NCI-H1694 (cell line): ENCODE results near the gene CHRM4.

ENCODE experiments used
- DNase-seq: peaks from one replicate; lab custom pipeline; 2025; lab: John Stamatoyannopoulos, UW

The CHRM4 gene

DNA sequence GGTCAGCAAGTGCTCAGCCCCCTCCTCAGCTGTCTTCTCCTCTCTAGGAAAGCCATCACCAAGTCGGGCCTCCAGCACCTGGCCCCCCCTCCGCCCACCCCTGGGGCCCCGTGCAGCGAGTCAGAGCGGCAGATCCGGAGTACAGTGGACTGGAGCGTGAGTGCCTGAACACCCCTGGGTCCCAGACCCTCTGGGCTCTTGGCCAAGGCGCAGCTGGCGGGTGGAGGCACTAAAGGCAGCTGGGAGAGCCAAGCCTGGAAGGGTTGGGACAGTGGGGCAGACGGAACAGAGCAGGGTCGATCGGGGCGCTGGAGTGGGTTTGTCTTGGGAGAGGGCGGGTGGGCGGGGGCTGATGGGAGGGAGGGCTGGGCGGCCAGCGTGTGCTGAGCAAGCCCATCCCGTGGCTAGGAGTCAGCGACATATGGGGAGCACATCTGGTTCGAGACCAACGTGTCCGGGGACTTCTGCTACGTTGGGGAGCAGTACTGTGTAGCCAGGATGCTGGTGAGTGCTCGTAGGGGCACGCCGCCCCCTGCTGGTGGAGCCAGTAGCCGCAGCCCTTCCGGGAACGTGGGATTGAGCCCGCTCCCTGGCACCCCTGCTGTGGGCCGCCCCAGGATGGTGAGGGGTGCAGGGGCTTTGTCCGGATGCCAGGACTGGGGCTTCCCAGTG is 24.2 kb downstream of the CHRM4 start:
- DNase-seq = peak; percentile 53

GRCh38 chr11:46366661-46367161 is 24.9 kb downstream of the CHRM4 start:
- no peak for DNase-seq

DNA sequence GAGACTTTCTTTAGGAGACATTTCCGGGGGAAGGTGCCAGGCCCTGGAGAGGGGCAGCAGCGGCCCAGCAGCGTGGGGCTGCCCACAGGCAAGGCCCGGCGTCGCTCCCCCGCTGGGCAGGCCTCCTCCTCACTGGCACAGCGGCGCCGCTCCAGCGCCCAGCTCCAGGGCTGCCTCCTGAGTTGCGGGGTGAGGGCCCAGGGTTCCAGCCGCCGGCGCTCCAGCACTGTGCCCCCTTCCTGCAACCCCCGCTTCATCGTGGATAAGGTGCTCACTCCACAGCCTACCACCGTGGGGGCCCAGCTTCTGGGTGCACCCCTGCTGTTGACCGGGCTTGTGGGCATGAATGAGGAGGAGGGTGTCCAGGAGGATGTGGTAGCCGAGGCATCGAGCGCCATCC is 25.3 kb downstream of the CHRM4 start:
- no peak for DNase-seq

GRCh38 chr11:46364791-46365190 is 26.8 kb downstream of the CHRM4 start:
- DNase-seq = no peak

DNA sequence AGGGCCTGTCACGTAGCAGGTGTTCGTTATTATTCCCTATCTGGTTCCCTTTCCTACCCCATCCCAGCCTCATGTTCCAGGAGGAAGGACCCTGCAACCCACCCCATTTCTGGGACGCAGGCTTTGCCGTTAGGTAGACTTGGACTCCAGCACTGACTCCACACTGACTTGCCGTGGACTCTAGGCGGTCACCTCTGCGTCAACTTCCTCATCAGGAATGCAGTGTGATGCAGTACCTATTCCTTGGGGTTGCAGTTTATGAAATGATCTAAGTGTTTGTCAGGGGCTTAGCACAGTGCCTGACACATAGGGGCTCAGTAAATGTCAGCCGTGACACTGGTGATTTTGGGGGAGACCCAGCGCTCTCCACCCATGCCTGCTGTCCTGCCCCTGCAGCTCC is 27.5 kb downstream of the CHRM4 start:
- no peak for DNase-seq

DNA sequence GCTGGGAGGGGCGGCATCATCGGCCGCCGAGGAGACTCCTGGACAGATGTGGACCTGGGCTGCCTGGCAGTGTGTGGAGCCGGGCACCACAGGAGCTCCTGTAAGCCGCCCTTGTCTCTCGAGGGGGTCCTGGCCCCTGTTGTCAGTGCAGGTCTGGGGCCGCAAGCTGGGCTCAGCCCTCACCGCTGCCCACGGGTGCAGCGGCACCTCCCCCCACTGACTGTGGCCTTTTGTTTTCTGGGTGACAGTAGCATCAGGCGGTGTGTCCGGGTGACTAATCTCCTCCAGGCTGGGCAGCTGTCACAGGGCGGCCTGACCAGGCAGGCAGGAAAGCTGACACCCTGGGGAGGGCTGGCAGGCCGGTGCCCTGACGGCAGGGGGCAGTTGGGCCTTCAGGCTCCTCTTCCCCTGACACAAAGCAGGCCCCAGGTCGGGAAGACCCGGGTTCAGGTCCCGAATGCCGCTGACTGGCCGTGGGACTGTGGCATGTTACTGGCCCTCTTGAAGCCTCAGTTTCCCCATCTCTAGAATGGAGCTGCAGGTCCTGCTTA is 28.0 kb downstream of the CHRM4 start:
- DNase-seq = no peak

GRCh38 chr11:46363031-46363407 is 28.6 kb downstream of the CHRM4 start:
- no peak for DNase-seq

- no peak for DNase-seq
Measured at GRCh38 chr11:46362156-46363030, 29.2 kb downstream of the CHRM4 start.

GRCh38 chr11:46361283-46362155 is 30.1 kb downstream of the CHRM4 start:
- DNase-seq = peak; percentile 45

DNA sequence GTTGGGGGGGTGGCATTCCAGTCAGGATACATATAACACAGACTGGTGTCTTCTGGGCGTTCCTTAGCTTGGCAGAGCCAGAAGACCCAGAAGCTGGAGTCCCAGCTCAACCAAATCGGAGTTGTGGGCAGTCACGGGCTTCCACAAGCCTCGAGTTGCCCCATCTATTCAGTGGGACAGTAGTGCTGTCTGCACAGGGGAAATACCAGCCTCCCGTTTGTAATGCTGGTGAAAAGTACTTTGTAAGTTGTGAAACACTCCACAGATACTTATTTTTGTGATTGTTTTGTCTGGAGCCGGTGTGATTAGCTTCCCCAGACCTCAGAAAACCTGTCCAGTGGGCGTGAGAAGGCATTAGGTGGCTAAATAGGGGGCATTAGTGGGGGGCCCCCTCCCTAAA is 30.7 kb downstream of the CHRM4 start:
- DNase-seq = no peak

GRCh38 chr11:46359953-46360352 is 31.6 kb downstream of the CHRM4 start:
- DNase-seq = no peak

DNA sequence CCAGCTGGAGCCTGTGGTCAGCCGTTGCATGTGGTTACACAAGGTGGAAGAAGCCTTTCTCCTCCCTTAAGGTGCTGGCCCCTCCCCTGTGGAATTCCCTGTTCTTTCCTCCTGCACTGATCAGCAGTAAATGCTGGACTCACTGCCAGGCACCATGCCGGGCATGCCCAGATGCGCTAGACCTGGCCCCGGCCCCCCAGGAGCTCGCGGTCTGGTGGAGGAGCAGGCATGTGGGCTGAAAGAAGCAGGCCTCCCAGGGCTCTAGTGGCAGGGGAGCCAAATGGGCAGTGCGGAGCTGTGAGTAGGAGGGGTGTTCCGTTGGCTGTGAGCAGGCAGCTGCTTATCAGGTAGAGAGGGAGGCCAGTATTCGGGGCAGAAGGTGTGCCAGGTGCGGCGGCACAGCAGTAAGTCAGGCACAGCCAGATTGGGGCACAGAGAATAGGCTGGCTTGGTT is 34.1 kb downstream of the CHRM4 start:
- DNase-seq = no peak

DNA sequence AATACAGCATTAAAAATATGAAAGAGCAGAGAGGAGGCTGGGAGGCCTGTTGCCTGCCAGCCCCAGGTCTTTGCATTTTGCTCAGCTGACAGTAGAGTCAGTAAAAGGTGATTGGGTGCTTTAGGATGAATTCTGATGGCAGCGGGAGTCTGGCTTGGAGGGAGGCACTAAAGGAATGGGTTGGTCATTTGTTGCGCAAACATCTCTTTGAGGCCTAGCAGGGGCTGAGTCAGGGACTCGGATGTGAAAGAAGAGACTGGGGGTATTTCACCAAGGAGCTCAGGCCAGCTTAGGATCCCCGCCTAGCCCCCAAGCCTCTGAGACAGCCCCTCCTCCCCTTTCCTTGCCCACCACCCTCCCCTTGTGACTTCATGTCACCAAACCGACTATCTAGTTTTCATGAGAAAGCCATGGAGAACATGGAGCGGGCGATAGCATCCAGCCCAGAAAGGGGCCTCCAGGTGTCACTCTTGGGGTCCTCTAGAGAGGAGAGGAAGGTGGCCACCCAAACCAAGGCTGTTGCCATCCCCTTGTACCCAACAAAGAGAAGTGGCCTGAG is 34.6 kb downstream of the CHRM4 start:
- no peak for DNase-seq

DNA sequence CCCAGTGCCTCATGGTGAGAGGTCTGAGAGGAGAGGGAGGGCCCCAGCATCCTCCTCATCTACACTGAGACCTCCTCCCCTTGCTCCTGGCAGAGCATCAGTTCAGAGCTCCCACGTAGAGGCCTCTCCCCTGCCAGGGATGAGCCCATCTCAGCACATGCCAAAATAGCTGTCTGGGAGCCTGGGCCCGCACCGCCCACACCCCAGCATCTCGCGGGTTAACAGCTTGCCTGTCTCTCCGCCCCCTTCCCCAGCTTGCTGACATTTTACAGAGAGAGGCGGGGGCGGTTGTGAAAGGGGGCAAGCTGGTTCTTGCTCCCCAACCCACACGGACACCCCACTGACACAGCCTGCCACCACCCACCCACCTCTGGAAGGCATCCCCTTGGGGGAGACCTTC is 37.9 kb downstream of the CHRM4 start:
- DNase-seq = no peak

DNA sequence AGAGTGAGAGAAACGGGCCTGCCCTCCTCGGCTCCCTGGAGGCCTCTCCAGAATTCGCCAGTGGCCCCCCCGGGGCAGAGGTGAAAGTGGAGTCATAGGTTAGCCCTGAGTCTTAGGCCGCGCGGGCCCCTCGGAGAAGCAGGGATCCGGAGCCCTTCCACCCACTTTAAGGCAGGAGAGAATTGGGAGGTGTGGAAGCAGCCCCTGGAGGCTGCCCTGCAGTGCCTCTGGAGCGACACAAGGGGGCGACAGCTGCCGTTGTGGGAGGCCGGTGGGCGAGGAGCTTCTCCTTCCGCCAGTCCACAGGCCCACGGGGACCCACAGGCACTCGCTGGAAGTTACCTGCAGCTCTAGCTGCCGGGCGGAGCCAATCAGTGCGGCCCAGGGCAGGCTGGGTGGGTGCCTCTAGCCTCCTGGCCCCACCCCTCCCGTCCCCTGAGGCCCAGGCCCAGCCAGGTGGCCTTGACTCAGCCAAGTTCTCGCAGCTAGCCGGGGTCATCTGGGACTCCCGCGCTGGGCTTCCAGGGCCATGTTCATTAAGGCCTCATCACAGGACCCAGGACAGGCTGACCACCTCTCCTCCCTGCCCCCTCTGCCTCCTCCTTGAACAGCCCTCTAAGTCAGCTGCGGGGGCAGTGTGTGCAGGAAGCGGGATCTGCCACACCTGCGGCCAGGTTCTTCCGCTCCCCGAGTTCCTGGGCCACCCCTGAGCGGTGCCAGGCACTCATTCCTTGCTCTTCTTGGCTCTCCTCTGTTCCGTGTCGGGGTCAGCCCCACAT is 39.3 kb downstream of the CHRM4 start:
- no peak for DNase-seq

- no peak for DNase-seq
Measured at GRCh38 chr11:46351606-46352005, 40.0 kb downstream of the CHRM4 start.

- no peak for DNase-seq
Measured at GRCh38 chr11:46351148-46351547, 40.4 kb downstream of the CHRM4 start.

DNA sequence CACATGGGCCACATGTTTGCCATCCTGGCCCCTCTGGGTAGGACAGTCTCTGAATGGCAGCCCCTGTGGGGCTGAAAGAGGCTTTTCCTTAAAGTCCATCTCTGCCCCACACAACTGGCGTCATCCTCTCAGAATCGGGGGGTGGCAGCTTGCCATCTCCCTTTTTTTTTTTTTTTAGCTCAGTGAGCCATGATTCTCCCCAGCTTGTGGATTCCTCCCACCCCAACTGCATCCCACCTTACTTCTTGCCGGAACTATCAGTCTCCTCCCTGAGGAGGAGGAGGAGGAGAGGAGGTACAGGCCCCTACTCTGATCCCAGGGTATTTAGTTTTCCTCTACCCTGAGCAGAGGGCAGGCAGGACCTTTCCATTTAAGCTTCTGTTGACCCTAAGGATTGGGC is 40.9 kb downstream of the CHRM4 start:
- DNase-seq = no peak

DNA sequence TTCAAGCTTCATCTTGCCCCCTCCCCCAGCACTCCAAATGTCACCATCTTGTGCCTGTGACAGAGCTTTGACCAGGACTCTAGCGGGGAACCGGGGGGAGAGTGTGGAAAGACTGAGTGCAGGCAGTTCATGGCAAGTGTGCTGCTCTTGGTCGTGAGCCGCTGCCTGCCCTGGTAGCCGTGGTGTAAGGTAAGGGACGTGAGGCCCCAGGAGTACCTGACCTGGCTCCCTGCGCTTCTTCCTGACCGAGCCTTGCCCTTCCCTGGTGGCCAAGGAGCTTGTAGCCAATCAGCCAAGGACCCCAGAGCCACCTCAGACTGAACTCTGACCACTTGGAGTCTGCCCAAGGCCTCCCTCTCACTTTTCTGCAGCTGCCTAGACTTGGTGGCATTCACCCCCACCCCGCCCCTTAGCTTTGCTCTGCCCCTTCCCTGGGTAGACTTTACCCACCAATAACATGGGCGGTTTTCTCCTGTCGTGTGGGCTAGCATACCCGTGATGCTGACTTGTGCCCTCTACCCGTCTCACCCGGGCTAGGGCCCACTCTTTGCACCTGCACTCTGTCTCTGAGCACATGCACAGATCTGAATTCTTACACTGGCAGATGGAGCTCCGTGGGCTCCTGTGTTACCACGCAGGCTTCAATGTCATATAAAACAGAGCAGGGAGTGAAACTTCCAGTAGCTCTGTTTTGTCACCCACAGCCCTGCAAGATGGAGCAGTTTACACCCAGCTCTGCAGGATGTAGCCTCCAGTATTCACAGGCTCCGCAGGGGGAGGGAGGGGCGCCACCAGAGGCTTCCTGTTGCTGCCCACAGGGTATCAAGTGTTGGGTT is 42.8 kb downstream of the CHRM4 start:
- DNase-seq = no peak
